T-helper 22 cell (primary cell): ENCODE measurements around the gene BSPRY.
A peak's percentile ranks its signal among the peaks of the same experiment; 100 is the strongest.

Experiments used
- DNase-seq: peaks from one replicate; pipeline ENCODE4 v3.0.0-alpha.2; 2020; ENCODE audit warnings: low read depth

The BSPRY gene

GRCh38 chr9:113349445-113350094 lies at the start of gene BSPRY:
Gene BSPRY, plus strand, starts transcription at chr9:113349541. Its CDS starts 39 bp downstream, at chr9:113349580.
- no peak for DNase-seq

GRCh38 chr9:113299800-113300292 lies 49.5 kb upstream of the BSPRY start:
- no peak for DNase-seq

- DNase-seq, result no peak
Observed at GRCh38 chr9:113301548-113301947, 47.8 kb upstream of the BSPRY start.

GRCh38 chr9:113302792-113303418 lies 46.4 kb upstream of the BSPRY start, which contains the start of gene RNF183:
Gene RNF183, minus strand, starts transcription at chr9:113303376. Its CDS starts 5,192 bp downstream, at chr9:113298184.
- no peak for DNase-seq

GRCh38 chr9:113306566-113306965 lies 42.8 kb upstream of the BSPRY start:
- no peak for DNase-seq

- DNase-seq, result no peak
Observed at GRCh38 chr9:113307396-113307975, 41.9 kb upstream of the BSPRY start.

GRCh38 chr9:113309204-113309813 lies 40.0 kb upstream of the BSPRY start:
- DNase-seq, result no peak

- DNase-seq, result no peak
Observed at GRCh38 chr9:113310538-113310937, 38.8 kb upstream of the BSPRY start.

- DNase-seq, result no peak
Observed at GRCh38 chr9:113311961-113312360, 37.4 kb upstream of the BSPRY start.

- DNase-seq, result no peak
Observed at GRCh38 chr9:113313261-113313660, 36.1 kb upstream of the BSPRY start.

- no peak for DNase-seq
Observed at GRCh38 chr9:113315231-113315630, 34.1 kb upstream of the BSPRY start.

- DNase-seq, result no peak
Observed at GRCh38 chr9:113316030-113316429, 33.3 kb upstream of the BSPRY start.

GRCh38 chr9:113317777-113318176 lies 31.6 kb upstream of the BSPRY start:
- no peak for DNase-seq

GRCh38 chr9:113319054-113319453 lies 30.3 kb upstream of the BSPRY start:
- no peak for DNase-seq

GRCh38 chr9:113320051-113320450 lies 29.3 kb upstream of the BSPRY start:
- DNase-seq, result no peak

- no peak for DNase-seq
Observed at GRCh38 chr9:113322671-113323070, 26.7 kb upstream of the BSPRY start.

GRCh38 chr9:113326230-113326629 lies 23.1 kb upstream of the BSPRY start:
- DNase-seq, result no peak

GRCh38 chr9:113328045-113328782 lies 21.1 kb upstream of the BSPRY start:
- no peak for DNase-seq

GRCh38 chr9:113331780-113332179 lies 17.6 kb upstream of the BSPRY start:
- no peak for DNase-seq

- no peak for DNase-seq
Observed at GRCh38 chr9:113337714-113338113, 11.6 kb upstream of the BSPRY start.

- DNase-seq, result peak; percentile 50
Observed at GRCh38 chr9:113340011-113340699, 9.2 kb upstream of the BSPRY start, which contains the start of gene WDR31. Gene WDR31, minus strand, starts transcription at chr9:113340275. Its CDS starts 8,253 bp downstream, at chr9:113332022.
